ENCODE results near the gene COX5B.
"Not testable (repeated sequence)": the region's sequence is repeated elsewhere in the genome, so short reads cannot be mapped to it uniquely, and the experiment has no call there.

COX5B gene

GRCh38 chr2:97673182-97673914, 27.5 kb downstream of the COX5B start:
- DNase-seq, result no peak

- DNase-seq, result no peak
Observed at GRCh38 chr2:97673915-97674283, 28.0 kb downstream of the COX5B start.

- no peak for DNase-seq
Observed at GRCh38 chr2:97675430-97676113, 29.7 kb downstream of the COX5B start.

DNA sequence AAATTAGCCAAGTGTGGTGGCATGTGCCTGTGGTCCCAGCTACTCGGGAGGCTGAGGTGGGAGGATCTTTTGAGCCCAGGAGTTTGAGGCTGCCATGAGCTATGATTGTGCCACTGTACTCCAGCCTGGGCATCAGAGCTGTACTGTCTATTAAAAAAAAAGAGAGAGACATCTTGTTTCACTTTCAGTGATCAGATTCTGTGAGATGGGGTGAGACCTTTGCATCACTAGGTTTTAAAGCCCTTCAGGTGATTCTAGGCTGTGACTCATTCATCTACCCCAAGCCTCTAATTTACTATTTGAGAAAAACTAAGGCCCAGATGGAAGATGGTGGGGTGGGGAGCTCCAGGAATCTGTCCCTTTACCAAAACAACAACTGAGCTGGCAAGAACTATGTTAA, 30.8 kb downstream of the COX5B start:
- DNase-seq, result no peak

- DNase-seq, result no peak
Observed at GRCh38 chr2:97677480-97677879, 31.6 kb downstream of the COX5B start.

DNA sequence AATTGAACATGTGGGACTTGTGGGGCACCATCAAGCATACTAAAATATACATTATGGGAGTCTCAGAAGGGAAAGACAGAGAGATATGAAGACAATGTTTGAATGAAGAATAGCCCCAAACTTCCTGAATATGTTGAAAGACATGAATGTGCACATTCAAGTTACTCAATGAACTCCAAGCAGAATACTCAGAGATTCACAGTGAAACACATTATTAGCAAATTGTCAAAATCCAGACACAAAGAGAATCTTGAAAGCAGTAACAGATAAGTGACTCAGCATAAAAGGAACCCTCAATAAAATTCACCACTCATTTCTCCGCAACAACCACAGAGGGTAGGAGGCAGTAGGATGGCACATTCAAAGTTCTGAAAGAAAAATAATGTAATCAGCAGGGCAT, 32.4 kb downstream of the COX5B start:
- DNase-seq, result no peak

DNA sequence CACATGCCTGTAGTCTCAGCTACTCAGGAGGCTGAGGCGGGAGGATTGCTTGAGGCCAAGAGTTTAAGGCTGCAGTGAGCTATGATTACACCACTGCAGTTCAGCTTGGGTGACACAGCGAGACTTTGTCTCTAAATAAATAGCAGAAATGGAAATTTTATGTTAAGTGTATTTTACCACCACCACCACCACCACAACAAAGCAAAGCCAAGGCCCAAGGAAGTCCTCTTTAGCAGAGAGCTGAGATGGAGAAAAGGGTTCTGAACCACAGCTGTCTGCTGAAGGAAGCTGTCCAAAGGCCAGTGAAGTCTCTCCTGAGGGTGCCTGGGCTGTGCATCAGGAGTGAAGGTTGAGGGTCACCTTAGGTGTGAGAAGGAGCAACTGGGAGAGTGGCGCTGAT, 41.4 kb downstream of the COX5B start:
- not testable (repeated sequence) for DNase-seq

DNA sequence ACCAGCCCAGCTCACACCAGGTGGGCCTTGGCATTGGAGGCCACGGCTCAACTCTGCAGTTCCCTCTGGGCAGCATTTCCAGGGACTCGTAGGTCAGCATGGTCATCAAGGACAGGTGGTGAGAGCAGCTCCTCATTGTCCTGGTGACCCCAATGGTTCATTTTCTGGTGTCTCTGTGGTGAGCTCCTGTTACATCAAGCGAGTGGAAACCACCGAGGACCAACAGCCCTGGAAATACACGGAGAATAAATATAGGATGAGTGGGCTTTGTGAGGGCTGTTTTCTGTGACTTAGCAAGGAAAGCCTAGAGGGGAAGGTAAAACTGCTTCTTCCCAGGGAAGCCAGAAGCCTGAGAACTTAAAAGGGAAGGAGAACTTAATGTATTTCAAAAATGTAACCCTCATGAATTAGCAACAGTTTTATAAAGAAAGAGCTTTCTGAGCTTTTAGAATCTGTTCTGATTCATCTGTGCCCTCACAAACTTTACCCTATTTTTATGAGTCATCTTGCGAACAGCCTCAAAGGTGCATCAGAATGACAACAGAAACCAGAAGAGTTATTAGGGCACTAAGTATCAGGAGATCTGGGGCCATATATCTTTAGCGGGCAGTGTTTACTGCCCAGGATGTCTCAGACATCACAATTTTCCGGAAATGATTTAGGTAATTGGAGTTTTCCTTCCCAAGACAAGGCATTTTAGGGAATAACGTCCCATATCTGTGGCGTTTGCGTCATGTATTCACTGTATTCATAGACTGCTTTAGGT, 42.4 kb downstream of the COX5B start:
- DNase-seq, result no peak

GRCh38 chr2:97691166-97691565, 45.3 kb downstream of the COX5B start:
- no peak for DNase-seq

DNA sequence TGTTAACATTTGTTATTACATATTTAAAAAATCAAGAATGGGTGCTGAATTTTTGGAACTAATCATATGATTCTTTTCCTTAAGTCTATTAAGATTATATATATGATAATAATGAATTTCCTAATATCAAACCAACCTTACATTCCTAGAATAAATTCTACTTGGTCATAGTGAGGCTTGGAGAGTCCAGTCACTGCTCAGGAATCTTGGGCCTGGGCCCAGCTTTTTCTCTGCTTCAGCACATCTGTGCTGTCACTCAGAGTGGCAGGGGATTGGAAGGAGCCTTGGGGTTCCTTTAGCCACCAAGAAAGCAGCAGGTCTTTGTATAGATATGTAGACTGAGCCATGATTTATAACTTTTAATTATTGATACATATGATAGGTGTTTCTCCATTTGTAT, 47.6 kb downstream of the COX5B start:
- DNase-seq, result no peak

DNA sequence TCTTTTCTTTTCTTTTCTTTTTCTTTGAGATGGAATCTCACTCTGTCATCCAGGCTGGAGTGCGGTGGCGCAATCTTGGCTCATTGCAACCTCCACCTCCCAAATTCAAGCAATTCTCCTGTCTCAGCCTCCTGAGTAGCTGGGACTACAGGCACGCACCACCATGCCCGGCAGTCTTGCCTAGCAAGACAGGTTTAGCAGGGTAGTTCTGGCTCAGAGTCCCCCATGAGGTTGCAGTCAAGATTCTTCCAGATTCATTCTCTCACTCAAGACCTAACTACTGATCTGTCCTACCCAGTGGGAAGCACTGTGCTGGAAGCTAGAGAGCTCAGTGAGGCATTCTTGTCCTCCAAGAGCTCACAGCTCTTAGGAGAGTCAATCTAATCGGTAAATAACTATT, 49.9 kb downstream of the COX5B start:
- no peak for DNase-seq

GRCh38 chr2:97697252-97698235, 51.7 kb downstream of the COX5B start:
- DNase-seq, result peak; percentile 18 to 91 (median 68)

All from C1 segment of cervical spinal cord (tissue), 14 donors.